ENCODE measurements around the gene MLST8.

MLST8 gene

DNA sequence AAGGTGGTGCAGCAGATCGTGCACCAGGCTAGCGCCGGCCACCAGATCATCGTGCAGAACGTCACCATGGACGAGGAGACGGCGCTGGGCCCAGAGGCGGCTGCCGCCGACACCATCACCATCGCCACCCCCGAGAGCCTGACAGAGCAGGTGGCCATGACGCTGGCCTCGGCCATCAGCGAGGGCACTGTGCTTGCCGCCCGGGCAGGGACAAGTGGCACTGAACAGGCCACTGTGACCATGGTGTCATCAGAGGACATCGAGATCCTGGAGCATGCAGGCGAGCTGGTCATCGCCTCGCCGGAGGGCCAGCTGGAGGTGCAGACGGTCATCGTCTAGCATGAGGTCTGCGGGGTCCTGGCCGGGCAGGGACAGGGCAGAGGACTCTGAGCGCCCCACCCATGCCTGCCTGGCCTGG is 30.0 kb downstream of the MLST8 start:
- TF ChIP-seq, protein P1, sequence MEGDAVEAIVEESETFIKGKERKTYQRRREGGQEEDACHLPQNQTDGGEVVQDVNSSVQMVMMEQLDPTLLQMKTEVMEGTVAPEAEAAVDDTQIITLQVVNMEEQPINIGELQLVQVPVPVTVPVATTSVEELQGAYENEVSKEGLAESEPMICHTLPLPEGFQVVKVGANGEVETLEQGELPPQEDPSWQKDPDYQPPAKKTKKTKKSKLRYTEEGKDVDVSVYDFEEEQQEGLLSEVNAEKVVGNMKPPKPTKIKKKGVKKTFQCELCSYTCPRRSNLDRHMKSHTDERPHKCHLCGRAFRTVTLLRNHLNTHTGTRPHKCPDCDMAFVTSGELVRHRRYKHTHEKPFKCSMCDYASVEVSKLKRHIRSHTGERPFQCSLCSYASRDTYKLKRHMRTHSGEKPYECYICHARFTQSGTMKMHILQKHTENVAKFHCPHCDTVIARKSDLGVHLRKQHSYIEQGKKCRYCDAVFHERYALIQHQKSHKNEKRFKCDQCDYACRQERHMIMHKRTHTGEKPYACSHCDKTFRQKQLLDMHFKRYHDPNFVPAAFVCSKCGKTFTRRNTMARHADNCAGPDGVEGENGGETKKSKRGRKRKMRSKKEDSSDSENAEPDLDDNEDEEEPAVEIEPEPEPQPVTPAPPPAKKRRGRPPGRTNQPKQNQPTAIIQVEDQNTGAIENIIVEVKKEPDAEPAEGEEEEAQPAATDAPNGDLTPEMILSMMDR (IDR thresholded peaks at IDR 0.05; ENCODE audit: control insufficient read depth, extremely low read depth, insufficient read depth) = no peak
- no peak overlapping the region for H3K4me3 ChIP-seq (ENCODE audit: low read depth, low read length)
- DNase-seq (ENCODE audit: low read depth) = no peak

DNA sequence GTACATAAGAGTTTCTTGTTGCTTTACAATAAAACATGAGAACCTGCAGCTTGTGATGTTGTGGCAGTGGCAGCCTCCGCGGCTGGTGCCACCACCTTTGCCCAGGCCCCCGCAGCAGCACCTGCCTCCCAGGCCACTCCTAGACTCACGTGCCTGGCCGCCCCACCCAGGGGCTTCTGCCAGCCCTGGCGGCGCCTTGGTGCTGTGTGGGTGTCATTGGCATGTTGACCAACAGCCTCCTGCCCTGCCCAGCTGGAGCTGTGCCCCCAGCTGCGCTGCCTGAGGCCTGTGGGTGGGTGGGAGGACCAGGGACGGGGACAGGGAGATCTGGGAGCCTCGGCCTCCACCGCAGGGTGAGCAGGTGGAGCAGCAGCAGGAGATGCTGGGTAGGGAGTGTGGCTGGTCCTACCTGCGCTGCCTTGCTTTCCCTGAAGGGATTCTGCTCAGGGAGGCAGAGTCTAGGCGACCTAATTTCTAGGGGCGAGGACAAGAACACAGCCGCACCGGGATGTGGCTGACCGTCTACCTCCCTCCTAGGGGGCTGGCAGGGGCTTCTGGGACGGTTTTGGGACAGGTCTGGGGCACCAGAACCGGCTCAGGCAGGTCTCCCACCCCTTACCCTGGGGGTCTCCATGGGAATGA is 30.6 kb downstream of the MLST8 start:
- DNase-seq (ENCODE audit: low read depth) = no peak
- H3K4me3 ChIP-seq (ENCODE audit: low read depth, low read length) = no peak overlapping the region
- TF ChIP-seq, protein P1 (IDR thresholded peaks at IDR 0.05; ENCODE audit: control insufficient read depth, extremely low read depth, insufficient read depth) = no peak

DNA sequence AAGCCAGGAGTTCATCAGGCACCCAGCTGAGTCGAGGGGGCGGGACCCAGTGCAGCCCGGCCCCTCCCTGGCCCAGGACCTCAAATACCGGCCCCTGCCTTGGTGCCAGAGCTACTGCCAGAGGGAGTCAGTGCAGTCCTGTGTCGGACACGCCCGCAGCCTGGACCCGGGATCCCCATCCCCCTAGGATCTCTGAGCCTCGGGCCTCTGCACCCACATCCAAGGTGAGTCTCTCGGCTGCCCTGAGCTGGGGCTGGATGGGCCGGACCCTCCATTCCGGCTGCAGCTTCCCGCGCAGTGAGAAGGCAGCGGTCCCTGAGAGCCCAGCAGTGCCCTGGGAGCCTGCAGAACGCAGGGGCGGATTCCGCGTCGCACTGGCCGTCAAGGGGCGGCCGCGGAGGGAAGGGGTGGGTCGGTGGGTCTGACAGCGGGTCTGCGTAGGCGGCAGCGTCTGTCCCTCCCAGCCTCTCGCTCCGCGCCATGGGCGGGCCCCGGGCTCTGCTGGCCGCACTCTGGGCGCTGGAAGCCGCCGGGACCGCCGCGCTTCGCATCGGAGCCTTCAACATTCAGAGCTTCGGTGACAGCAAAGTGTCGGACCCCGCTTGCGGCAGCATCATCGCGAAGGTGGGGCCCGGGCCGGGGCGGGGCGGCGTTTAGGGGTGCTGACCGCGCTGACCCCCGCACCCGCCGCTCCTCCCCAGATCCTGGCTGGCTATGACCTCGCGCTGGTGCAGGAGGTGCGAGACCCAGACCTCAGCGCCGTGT is 31.3 kb downstream of the MLST8 start, which contains the start of gene DNASE1L2:
Gene DNASE1L2, plus strand, starts transcription at position 108 of the 765 bp plus-strand sequence. Its CDS starts 373 bp downstream, at position 481.
- DNase-seq (ENCODE audit: low read depth) = no peak
- no peak within 1 kb of the TSS for H3K4me3 ChIP-seq (ENCODE audit: low read depth, low read length)
- TF ChIP-seq, protein P1 (IDR thresholded peaks at IDR 0.05; ENCODE audit: control insufficient read depth, extremely low read depth, insufficient read depth) = no peak

DNA sequence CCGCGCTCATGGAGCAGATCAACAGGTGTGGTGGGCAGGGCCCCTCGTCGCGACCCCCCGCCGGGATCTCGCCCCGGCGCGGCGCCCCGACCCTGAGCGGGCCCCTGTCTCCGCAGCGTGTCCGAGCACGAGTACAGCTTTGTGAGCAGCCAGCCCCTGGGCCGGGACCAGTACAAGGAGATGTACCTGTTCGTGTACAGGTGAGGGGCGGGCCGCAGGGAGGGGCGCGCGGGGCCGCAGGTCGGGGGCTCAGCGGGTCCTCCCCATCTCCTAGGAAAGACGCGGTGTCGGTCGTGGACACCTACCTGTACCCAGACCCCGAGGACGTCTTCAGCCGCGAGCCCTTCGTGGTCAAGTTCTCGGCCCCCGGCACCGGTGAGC is 31.8 kb downstream of the MLST8 start:
- no peak for DNase-seq (ENCODE audit: low read depth)
- no peak overlapping the region for H3K4me3 ChIP-seq (ENCODE audit: low read depth, low read length)
- TF ChIP-seq, protein P1 (IDR thresholded peaks at IDR 0.05; ENCODE audit: control insufficient read depth, extremely low read depth, insufficient read depth) = no peak

DNA sequence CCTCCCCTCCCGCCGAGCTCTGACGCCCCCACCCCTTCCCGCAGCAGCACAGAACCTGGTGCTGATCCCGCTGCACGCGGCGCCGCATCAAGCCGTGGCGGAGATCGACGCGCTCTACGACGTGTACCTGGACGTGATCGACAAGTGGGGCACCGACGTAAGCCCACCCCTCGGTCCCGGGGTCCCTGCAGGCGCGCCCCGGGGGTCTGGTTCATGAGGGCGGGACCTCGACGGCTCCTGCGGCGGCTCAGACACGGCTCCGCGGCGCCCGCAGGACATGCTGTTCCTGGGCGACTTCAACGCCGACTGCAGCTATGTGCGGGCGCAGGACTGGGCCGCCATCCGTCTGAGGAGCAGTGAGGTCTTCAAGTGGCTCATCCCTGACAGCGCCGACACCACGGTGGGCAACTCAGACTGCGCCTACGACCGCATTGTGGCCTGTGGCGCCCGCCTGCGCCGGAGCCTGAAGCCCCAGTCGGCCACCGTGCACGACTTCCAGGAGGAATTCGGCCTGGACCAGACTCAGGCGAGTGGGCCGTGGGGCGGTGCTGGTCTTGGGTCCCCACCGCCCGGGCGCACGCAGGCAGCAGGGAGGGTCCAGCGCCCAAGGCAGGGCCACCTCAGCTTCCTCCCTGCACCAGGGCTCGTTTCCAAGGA is 32.4 kb downstream of the MLST8 start:
- TF ChIP-seq, protein P1 (IDR thresholded peaks at IDR 0.05; ENCODE audit: control insufficient read depth, extremely low read depth, insufficient read depth) = no peak
- H3K4me3 ChIP-seq (ENCODE audit: low read depth, low read length) = no peak overlapping the region
- DNase-seq (ENCODE audit: low read depth) = no peak

DNA sequence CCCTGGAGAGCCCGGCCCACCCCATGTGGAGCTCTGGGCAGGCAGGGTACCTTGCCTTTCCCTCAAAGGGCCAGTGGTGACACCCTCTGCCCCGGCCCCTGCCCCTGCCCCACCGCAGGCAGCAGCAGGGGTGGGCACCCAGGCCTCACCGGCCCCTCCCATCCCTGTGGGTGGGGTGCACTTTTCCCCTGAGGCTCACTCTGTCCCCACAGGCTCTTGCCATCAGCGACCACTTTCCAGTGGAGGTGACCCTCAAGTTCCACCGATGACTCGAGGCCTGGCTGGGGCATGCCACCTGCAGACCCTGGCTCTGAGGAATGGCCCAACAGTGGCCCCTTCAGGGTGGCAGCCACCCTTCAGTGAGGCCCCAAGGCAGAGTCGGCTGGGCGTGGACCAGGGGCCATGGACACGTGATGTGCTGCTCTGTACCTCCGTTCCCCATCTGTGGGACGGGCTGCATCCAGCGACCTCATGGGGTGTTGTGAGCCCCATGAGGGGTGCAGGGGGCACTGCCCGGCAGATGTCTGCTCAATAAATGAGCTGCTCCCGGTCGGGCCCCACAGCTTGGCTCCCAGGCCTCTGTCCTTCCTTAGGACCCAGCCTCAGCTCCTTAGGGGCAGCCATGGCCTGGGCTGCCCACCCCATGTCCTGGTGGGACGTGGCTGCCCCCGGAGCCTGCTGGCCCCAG is 33.0 kb downstream of the MLST8 start:
- DNase-seq (ENCODE audit: low read depth) = no peak
- H3K4me3 ChIP-seq (ENCODE audit: low read depth, low read length) = no peak overlapping the region
- TF ChIP-seq, protein P1 (IDR thresholded peaks at IDR 0.05; ENCODE audit: control insufficient read depth, extremely low read depth, insufficient read depth) = no peak
